GM19438 (cell line): ENCODE results near the gene KCNB1.

Experiments used
- ATAC-seq: cut with Tn5 transposase; IDR thresholded peaks from one replicate; pipeline ENCODE4 v1.9.1; 2021; ENCODE audit warnings: low read depth; ENCODE audit not compliant: unreplicated experiment

The KCNB1 gene

DNA sequence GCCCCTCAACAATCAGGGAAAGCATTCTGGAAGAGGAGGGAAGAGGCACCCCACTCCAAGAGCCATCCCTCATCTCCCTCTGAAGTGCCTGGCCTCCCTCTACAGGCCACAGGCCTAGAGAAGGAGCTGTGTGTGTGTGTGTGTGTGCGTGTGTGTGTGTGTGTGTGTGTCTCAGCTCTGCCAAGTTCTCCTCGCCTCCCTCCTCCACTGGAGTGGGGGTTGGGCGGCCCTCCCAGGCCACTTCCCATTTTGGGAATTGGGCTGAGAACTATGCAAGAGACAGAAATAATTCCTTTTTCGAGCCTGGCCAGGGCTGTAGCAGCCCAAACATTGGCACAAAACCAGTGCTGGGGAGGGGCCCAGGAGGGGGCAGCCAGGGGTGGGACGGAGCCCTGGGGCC, 35.7 kb downstream of the KCNB1 start:
- no peak for ATAC-seq

- ATAC-seq = no peak
Observed at GRCh38 chr20:49446080-49446479, 36.4 kb downstream of the KCNB1 start.

DNA sequence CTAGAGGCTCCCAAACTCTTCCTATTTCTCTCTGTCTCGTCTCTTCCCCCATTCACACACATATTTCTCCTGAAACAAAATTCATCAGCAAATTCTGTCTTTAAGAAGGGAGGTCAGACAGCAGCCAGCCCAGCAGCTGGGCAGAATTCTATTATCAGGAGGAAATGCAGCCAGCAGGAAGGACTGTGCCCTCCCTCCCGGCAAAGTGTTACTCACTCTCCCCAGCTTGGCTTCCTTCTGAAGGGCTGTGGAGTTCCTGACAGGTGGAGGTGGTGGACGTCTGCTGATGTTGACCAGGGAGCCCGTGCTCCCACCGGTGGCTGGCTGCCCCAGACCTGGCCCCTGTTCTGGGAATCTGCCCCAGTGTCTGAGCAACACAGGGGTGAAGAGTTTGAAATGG, 37.3 kb downstream of the KCNB1 start:
- no peak for ATAC-seq

DNA sequence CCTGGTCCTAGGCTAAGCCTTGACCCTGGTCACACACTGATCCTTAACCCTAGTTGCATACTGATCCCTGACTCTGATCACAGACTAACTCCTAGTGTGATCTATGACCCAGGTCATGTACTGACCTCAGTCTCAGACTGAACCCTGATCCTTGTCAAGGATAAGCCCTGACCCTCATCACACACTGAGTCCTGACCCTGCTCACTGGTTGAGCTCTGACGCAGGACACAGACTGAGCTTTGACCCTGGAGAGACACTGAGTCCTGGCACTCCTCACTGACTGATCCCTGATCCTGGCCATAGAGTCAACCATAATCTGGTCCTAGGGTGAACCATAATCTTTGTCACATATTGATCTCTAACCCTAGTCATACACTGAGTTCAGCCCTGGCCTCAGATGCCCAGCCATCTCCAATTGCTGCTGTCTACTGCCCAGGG, 37.9 kb downstream of the KCNB1 start:
- no peak for ATAC-seq

- ATAC-seq = no peak
Observed at GRCh38 chr20:49437057-49437456, 45.4 kb downstream of the KCNB1 start.

GRCh38 chr20:49435639-49436038, 46.8 kb downstream of the KCNB1 start:
- no peak for ATAC-seq

DNA sequence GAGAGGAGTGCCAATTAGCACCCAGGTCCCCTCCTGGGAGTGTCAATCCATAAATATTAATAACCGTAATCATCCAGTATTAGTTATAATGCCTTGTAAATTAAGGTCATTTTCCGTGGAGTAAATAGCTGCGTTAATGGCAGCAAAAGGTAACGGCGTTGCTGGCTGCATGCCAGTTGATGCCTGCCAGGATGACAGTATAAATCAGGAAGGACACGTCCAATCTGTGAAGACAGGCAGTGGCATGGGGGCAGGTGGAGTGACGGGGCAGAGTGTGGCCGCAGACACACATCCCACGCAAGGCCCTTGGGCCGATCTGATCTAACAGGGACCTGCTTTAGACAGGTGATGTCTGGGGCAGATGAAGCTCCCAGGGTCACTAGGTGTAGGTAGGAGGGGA, 49.1 kb downstream of the KCNB1 start:
- no peak for ATAC-seq

- no peak for ATAC-seq
Observed at GRCh38 chr20:49432550-49432949, 49.9 kb downstream of the KCNB1 start.

- ATAC-seq = no peak
Observed at GRCh38 chr20:49431329-49431728, 51.1 kb downstream of the KCNB1 start.

DNA sequence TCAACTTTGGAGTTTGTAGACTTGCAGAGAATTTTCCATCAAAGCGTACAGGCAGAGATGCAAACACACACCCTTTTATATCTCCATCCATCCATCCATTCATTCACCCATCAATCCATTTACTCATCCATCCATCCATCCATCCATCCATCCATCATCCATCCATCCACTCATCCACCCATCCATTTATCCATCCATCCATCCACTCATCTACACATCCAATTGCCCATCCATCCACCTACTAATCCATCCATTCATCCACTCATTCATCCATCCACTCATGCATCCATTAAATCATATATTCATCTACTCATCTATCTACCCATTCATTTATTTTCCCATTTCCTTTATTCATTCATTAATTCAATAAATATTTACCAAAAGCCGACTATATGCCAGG, 52.1 kb downstream of the KCNB1 start:
- no peak for ATAC-seq

DNA sequence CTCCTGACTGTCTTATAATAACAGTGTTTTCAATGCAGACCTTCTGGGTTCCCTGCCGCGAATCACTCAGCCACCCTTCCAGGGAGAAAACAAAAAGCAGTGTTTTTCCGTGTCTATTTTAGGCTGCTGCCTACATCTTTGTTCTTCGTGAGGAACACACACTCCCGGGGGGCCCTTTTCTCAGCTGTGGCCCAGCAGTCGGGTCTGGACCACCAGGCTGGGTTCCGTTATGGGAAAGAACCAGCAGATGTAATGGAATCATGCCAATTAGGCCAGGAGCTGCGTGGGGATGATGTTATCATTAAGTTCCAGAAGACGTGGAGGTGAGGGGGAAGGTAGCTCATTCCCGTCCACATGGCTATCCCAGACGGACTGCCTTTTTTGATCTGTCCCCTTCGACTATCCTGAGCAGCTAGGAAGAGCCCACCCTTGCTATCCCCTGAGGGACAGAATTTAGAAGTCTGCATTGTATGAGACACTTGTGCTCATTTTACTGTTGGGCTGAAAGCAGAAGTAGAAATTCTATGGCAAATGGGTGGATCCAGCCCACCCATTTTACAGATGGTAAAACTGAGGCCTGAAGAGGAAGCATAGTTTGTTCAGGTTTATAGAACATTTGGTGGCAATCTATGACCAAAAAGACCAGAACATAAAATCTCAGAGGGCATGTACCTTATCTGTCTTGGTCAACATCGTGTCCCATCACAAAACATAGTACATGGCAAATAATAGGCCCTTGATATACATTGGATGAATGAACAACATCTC, 54.5 kb downstream of the KCNB1 start:
- ATAC-seq = no peak

DNA sequence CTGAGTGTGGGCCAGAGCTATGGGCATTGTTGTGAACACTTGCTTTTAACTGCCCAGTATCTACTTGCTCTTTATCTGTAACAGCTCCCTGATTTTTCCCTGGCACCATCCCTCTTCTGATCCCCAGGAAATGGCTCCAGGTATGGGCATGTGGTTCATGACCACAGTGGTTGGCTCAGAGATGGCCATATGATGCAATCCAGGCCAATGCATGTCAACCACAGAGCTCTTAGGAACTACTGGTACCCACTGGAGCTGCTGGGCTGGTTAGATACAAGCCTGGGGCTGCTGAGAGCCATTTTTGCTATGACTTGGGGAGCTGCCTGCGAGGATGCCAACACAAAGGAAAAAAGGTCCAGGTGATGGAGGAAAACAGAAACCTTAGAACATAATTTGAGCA, 55.6 kb downstream of the KCNB1 start:
- no peak for ATAC-seq

- no peak for ATAC-seq
Observed at GRCh38 chr20:49426395-49426794, 56.1 kb downstream of the KCNB1 start.

- no peak for ATAC-seq
Observed at GRCh38 chr20:49424536-49424935, 57.9 kb downstream of the KCNB1 start.

DNA sequence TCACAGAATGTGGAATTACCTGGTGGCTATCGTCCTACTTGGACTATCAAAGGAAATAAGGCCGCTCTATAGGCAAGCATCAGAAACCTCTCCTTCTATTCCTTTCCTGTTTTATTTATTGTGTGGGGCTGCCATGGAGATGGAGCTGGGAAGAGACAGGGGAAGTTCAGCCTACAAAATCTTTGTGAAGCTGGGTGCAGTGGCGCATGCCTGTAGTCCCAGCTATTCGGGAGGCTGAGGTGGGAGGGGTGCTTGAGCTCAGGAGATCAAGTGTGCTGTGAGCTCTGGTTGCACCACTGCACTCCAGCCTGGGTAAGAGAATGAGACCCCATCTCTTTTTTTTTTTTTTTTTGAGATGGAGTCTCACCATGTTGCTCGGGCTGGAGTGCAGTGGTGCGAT, 60.3 kb downstream of the KCNB1 start:
- ATAC-seq = no peak

GRCh38 chr20:49420811-49421295, 61.6 kb downstream of the KCNB1 start:
- ATAC-seq = no peak

DNA sequence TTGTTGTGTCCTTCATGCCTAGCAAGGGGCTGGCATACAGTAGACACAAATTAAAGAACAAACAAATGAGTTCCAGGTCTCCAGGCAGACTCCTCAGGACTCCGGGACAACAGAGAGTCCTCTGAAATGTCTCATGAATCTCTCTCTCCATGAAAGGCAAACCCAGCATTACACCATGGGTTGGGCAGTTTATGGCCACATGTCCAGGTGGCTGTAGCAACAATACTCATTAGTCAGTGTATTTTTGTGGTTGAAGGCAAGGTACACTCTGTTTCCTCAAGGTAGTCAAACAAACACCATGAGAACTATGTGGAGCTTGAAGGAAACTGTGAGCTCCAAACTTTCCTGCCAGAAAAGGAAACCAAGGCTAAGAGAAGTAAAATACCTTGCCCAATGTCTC, 62.2 kb downstream of the KCNB1 start:
- no peak for ATAC-seq

DNA sequence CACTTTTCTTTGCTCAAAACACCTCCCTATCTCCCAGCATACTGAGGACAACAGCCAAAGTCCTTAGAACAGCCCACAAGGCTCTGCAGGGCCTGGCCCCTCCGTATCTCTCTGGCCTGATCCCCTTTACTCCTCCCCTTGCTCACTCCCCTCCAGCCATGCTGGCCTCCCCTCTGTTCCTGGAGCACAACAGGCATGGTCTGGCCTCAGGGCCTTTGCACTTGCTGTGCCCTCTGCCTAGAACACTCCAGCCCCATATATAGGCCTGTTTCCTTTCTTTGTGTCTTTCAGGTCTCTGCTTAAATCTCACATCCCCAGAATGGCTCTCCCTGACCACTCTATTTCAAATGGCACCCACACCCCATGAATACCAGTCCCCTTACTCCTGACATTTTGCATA, 62.7 kb downstream of the KCNB1 start:
- ATAC-seq = no peak

- no peak for ATAC-seq
Observed at GRCh38 chr20:49418809-49419208, 63.7 kb downstream of the KCNB1 start.

- no peak for ATAC-seq
Observed at GRCh38 chr20:49417843-49418555, 64.5 kb downstream of the KCNB1 start.

GRCh38 chr20:49415668-49416044, 66.8 kb downstream of the KCNB1 start:
- ATAC-seq = no peak
